ENCODE data around the gene RELT.
A peak's percentile ranks its signal among the peaks of the same experiment; 100 is the strongest.
"Not testable (repeated sequence)": the region's sequence is repeated elsewhere in the genome, so short reads cannot be mapped to it uniquely, and the experiment has no call there.

RELT gene

GRCh38 chr11:73420136-73420535 is 43.9 kb downstream of the RELT start:
- Histone ChIP-seq H3K27me3 (ENCODE audit: insufficient read depth, low read length) (no peaks in the 10 kb centered on the region), H3K27ac (ENCODE audit: low read depth, low read length) (no peak overlapping the region), H3K4me3 (ENCODE audit: low read depth, low read length) (no peak overlapping the region), H3K4me1 (ENCODE audit: control insufficient read depth, insufficient read depth, low read length, unreplicated experiment) (peaks cover 21% of the 10 kb centered on the region), H3K36me3 (ENCODE audit: insufficient read depth, low read length) (peaks cover 9% of the 10 kb centered on the region; the same call in 1 of the 2 replicates), H3K79me2 (ENCODE audit: control insufficient read depth, insufficient read depth, low read length, unreplicated experiment) (no peaks in the 10 kb centered on the region), H2AFZ (ENCODE audit: low read length, unreplicated experiment) (no peak overlapping the region)

- H3K4me3 ChIP-seq (ENCODE audit: low read depth, low read length) = no peak overlapping the region
- H3K27me3 ChIP-seq (ENCODE audit: insufficient read depth, low read length) = no peaks in the 10 kb centered on the region
- no peaks in the 10 kb centered on the region for H3K79me2 ChIP-seq (ENCODE audit: control insufficient read depth, insufficient read depth, low read length, unreplicated experiment)
- H2AFZ ChIP-seq (ENCODE audit: low read length, unreplicated experiment) = no peak overlapping the region
- H3K27ac ChIP-seq (ENCODE audit: low read depth, low read length) = no peak overlapping the region
- H3K4me1 ChIP-seq (ENCODE audit: control insufficient read depth, insufficient read depth, low read length, unreplicated experiment) = no peaks in the 10 kb centered on the region
- peaks cover 7% of the 10 kb centered on the region; the same call in 1 of the 2 replicates for H3K36me3 ChIP-seq (ENCODE audit: insufficient read depth, low read length)
Observed at GRCh38 chr11:73422886-73423285, 46.7 kb downstream of the RELT start.

GRCh38 chr11:73423506-73423905 is 47.3 kb downstream of the RELT start:
- H3K4me3 ChIP-seq (ENCODE audit: low read depth, low read length) = no peak overlapping the region
- H3K27me3 ChIP-seq (ENCODE audit: insufficient read depth, low read length) = no peaks in the 10 kb centered on the region
- H3K79me2 ChIP-seq (ENCODE audit: control insufficient read depth, insufficient read depth, low read length, unreplicated experiment) = no peaks in the 10 kb centered on the region
- H3K27ac ChIP-seq (ENCODE audit: low read depth, low read length) = no peak overlapping the region
- no peak overlapping the region for H2AFZ ChIP-seq (ENCODE audit: low read length, unreplicated experiment)
- H3K4me1 ChIP-seq (ENCODE audit: control insufficient read depth, insufficient read depth, low read length, unreplicated experiment) = peaks cover 2% of the 10 kb centered on the region
- 0 out of 2 replicates have a peak, but pooled peaks cover under 1% of the 10 kb centered on the region for H3K36me3 ChIP-seq (ENCODE audit: insufficient read depth, low read length)

- H3K27me3 ChIP-seq (ENCODE audit: insufficient read depth, low read length) = no peaks in the 10 kb centered on the region
- peaks cover 17% of the 10 kb centered on the region for H3K4me1 ChIP-seq (ENCODE audit: control insufficient read depth, insufficient read depth, low read length, unreplicated experiment)
- H3K36me3 ChIP-seq (ENCODE audit: insufficient read depth, low read length) = peaks cover 5% of the 10 kb centered on the region; the same call in 1 of the 2 replicates
- no peak overlapping the region for H3K4me3 ChIP-seq (ENCODE audit: low read depth, low read length)
- no peaks in the 10 kb centered on the region for H3K79me2 ChIP-seq (ENCODE audit: control insufficient read depth, insufficient read depth, low read length, unreplicated experiment)
- no peak overlapping the region for H3K27ac ChIP-seq (ENCODE audit: low read depth, low read length)
- no peak overlapping the region for H2AFZ ChIP-seq (ENCODE audit: low read length, unreplicated experiment)
Observed at GRCh38 chr11:73425108-73425507, 48.9 kb downstream of the RELT start.

GRCh38 chr11:73426219-73426850 is 50.1 kb downstream of the RELT start:
- Histone ChIP-seq H3K79me2 (ENCODE audit: control insufficient read depth, insufficient read depth, low read length, unreplicated experiment) (no peaks in the 10 kb centered on the region), H2AFZ (ENCODE audit: low read length, unreplicated experiment) (no peak overlapping the region)

GRCh38 chr11:73428227-73428626 is 52.0 kb downstream of the RELT start:
- Histone ChIP-seq H3K36me3 (ENCODE audit: insufficient read depth, low read length) (peaks cover 5% of the 10 kb centered on the region; the same call in 1 of the 2 replicates), H3K79me2 (ENCODE audit: control insufficient read depth, insufficient read depth, low read length, unreplicated experiment) (no peaks in the 10 kb centered on the region), H3K27ac (ENCODE audit: low read depth, low read length) (peak overlapping the region; percentile 68; the same call in 1 of the 2 replicates), H2AFZ (ENCODE audit: low read length, unreplicated experiment) (no peak overlapping the region), H3K4me3 (ENCODE audit: low read depth, low read length) (no peak overlapping the region), H3K4me1 (ENCODE audit: control insufficient read depth, insufficient read depth, low read length, unreplicated experiment) (peaks cover 17% of the 10 kb centered on the region), H3K27me3 (ENCODE audit: insufficient read depth, low read length) (no peaks in the 10 kb centered on the region)

More at GRCh38 chr11:73426219-73426850, 50.1 kb downstream of the RELT start:
- H3K4me1 ChIP-seq (ENCODE audit: control insufficient read depth, insufficient read depth, low read length, unreplicated experiment) = peaks cover 17% of the 10 kb centered on the region
- no peak overlapping the region for H3K4me3 ChIP-seq (ENCODE audit: low read depth, low read length)
- H3K36me3 ChIP-seq (ENCODE audit: insufficient read depth, low read length) = peaks cover 5% of the 10 kb centered on the region; the same call in 1 of the 2 replicates
- no peak overlapping the region for H3K27ac ChIP-seq (ENCODE audit: low read depth, low read length)
- H3K27me3 ChIP-seq (ENCODE audit: insufficient read depth, low read length) = no peaks in the 10 kb centered on the region

- no peaks in the 10 kb centered on the region for H3K27me3 ChIP-seq (ENCODE audit: insufficient read depth, low read length)
- H2AFZ ChIP-seq (ENCODE audit: low read length, unreplicated experiment) = no peak overlapping the region
- H3K4me1 ChIP-seq (ENCODE audit: control insufficient read depth, insufficient read depth, low read length, unreplicated experiment) = peaks cover 17% of the 10 kb centered on the region
- H3K36me3 ChIP-seq (ENCODE audit: insufficient read depth, low read length) = peaks cover 5% of the 10 kb centered on the region; the same call in 1 of the 2 replicates
- H3K79me2 ChIP-seq (ENCODE audit: control insufficient read depth, insufficient read depth, low read length, unreplicated experiment) = no peaks in the 10 kb centered on the region
- H3K4me3 ChIP-seq (ENCODE audit: low read depth, low read length) = 0 out of 2 replicates have a peak overlapping the region, but pooled peaks have one; percentile 22
- H3K27ac ChIP-seq (ENCODE audit: low read depth, low read length) = peak overlapping the region; percentile 68
Observed at GRCh38 chr11:73428699-73429098, 52.5 kb downstream of the RELT start.

GRCh38 chr11:73429121-73429750 is 53.0 kb downstream of the RELT start:
- H3K36me3 ChIP-seq (ENCODE audit: insufficient read depth, low read length) = peaks cover 5% of the 10 kb centered on the region; the same call in 1 of the 2 replicates
- no peaks in the 10 kb centered on the region for H3K79me2 ChIP-seq (ENCODE audit: control insufficient read depth, insufficient read depth, low read length, unreplicated experiment)
- H3K4me3 ChIP-seq (ENCODE audit: low read depth, low read length) = 0 out of 2 replicates have a peak overlapping the region, but pooled peaks have one; percentile 22
- peaks cover 17% of the 10 kb centered on the region for H3K4me1 ChIP-seq (ENCODE audit: control insufficient read depth, insufficient read depth, low read length, unreplicated experiment)
- H3K27me3 ChIP-seq (ENCODE audit: insufficient read depth, low read length) = no peaks in the 10 kb centered on the region
- H3K27ac ChIP-seq (ENCODE audit: low read depth, low read length) = peak overlapping the region; percentile 68
- no peak overlapping the region for H2AFZ ChIP-seq (ENCODE audit: low read length, unreplicated experiment)

GRCh38 chr11:73430326-73430725 is 54.1 kb downstream of the RELT start:
- Histone ChIP-seq H3K4me1 (ENCODE audit: control insufficient read depth, insufficient read depth, low read length, unreplicated experiment) (peaks cover 17% of the 10 kb centered on the region), H3K27ac (ENCODE audit: low read depth, low read length) (no peak overlapping the region), H2AFZ (ENCODE audit: low read length, unreplicated experiment) (no peak overlapping the region), H3K79me2 (ENCODE audit: control insufficient read depth, insufficient read depth, low read length, unreplicated experiment) (no peaks in the 10 kb centered on the region), H3K4me3 (ENCODE audit: low read depth, low read length) (no peak overlapping the region), H3K27me3 (ENCODE audit: insufficient read depth, low read length) (no peaks in the 10 kb centered on the region), H3K36me3 (ENCODE audit: insufficient read depth, low read length) (peaks cover 5% of the 10 kb centered on the region; the same call in 1 of the 2 replicates)

- H3K4me3 ChIP-seq (ENCODE audit: low read depth, low read length) = no peak overlapping the region
- H3K27me3 ChIP-seq (ENCODE audit: insufficient read depth, low read length) = no peaks in the 10 kb centered on the region
- no peak overlapping the region for H3K27ac ChIP-seq (ENCODE audit: low read depth, low read length)
- H3K36me3 ChIP-seq (ENCODE audit: insufficient read depth, low read length) = peaks cover 5% of the 10 kb centered on the region; the same call in 1 of the 2 replicates
- H3K4me1 ChIP-seq (ENCODE audit: control insufficient read depth, insufficient read depth, low read length, unreplicated experiment) = peaks cover 17% of the 10 kb centered on the region
- no peak overlapping the region for H2AFZ ChIP-seq (ENCODE audit: low read length, unreplicated experiment)
- no peaks in the 10 kb centered on the region for H3K79me2 ChIP-seq (ENCODE audit: control insufficient read depth, insufficient read depth, low read length, unreplicated experiment)
Observed at GRCh38 chr11:73431396-73431795, 55.2 kb downstream of the RELT start.

- H3K27me3 ChIP-seq (ENCODE audit: insufficient read depth, low read length); H3K27ac ChIP-seq (ENCODE audit: low read depth, low read length); H3K36me3 ChIP-seq (ENCODE audit: insufficient read depth, low read length); H3K4me3 ChIP-seq (ENCODE audit: low read depth, low read length); H3K4me1 ChIP-seq (ENCODE audit: control insufficient read depth, insufficient read depth, low read length, unreplicated experiment); H2AFZ ChIP-seq (ENCODE audit: low read length, unreplicated experiment); H3K79me2 ChIP-seq (ENCODE audit: control insufficient read depth, insufficient read depth, low read length, unreplicated experiment): not testable (repeated sequence)
Observed at GRCh38 chr11:73436859-73437258, 60.7 kb downstream of the RELT start.

Data from ACC112 (cell line).